Measurements from ENCODE around the gene OLFM1.
"Not testable (repeated sequence)": the region's sequence is repeated elsewhere in the genome, so short reads cannot be mapped to it uniquely, and the experiment has no call there.

Gene OLFM1

DNA sequence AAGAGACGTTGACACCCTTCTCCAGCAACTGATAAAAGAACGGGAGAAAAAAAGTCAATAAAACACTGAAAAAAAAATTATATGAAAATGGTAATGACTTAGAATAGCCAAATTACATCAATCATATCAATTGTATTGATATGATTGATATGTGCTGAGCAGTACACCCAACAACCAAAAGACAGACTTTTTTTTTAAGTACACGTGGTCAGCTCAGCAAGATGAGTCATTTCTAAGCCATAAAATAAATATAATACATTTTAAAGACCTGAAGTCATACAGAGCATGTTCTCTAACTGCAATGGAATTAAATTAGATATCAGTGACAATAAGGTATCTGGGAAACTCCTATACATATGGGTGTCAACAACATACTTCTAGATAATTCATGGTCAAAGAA is 30.9 kb upstream of the OLFM1 start:
- H3K4me3 ChIP-seq (ENCODE audit: control insufficient read depth, low read depth, low read length) = no peak overlapping the region
- peak; percentile 6 for DNase-seq (ENCODE audit: low read depth)
- TF ChIP-seq, protein P1, sequence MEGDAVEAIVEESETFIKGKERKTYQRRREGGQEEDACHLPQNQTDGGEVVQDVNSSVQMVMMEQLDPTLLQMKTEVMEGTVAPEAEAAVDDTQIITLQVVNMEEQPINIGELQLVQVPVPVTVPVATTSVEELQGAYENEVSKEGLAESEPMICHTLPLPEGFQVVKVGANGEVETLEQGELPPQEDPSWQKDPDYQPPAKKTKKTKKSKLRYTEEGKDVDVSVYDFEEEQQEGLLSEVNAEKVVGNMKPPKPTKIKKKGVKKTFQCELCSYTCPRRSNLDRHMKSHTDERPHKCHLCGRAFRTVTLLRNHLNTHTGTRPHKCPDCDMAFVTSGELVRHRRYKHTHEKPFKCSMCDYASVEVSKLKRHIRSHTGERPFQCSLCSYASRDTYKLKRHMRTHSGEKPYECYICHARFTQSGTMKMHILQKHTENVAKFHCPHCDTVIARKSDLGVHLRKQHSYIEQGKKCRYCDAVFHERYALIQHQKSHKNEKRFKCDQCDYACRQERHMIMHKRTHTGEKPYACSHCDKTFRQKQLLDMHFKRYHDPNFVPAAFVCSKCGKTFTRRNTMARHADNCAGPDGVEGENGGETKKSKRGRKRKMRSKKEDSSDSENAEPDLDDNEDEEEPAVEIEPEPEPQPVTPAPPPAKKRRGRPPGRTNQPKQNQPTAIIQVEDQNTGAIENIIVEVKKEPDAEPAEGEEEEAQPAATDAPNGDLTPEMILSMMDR (conservative IDR thresholded peaks at IDR 0.05; ENCODE audit: control insufficient read depth, insufficient read depth, low read depth, low read length) = no peak

DNA sequence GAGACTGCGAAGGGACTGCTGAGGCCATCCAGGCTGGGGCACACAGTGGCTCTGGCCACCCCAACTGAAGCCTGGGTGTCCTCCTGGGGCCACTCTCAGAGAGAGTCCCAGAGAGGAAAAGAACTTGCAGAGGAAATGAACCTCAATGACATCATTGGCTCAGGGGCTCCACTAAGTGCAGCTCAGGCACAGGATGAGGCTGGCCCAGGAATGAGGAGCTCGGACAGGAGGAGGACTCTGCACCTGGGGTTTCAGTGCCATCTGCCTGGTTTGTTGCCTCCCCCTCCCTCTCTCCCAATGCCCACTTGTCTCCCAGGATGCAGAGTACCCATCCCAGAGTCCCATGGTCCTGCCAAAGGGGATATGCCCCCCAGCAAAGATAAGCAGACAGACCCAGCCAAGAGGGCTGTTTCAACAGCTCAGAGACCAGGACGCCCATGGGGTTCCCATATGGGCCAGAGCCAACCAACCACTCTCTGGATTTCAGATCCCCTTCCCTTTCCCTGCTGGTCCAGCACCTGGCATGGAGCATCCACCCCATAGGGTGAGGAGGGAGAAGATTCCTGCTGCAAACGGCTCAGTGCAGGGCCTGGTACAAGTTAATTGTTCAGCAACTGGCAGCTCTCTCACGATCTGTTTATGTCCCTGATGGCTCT is 26.9 kb upstream of the OLFM1 start:
- TF ChIP-seq, protein P1 (conservative IDR thresholded peaks at IDR 0.05; ENCODE audit: control insufficient read depth, insufficient read depth, low read depth, low read length) = no peak
- DNase-seq (ENCODE audit: low read depth) = no peak
- no peak overlapping the region for H3K4me3 ChIP-seq (ENCODE audit: control insufficient read depth, low read depth, low read length)

DNA sequence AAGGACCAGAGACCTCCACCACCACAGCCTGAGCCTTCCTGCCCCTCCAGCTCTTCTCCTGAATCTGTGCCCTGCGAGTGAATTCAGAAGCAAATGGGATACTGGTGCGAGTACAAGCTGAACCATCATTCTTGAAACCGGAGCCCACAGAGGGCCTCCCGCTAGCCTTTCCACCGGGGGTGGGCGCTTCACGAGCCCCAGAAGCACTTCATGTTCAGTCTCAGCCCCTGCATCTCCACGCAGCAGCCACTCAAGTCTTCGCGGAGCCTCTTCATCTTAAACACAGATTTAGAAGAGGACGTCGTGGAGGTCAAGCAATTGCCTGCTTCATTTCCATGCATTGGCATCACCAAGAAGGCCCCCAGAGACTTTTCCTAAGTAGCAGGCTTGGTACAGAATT is 26.0 kb upstream of the OLFM1 start:
- TF ChIP-seq, protein P1 (conservative IDR thresholded peaks at IDR 0.05; ENCODE audit: control insufficient read depth, insufficient read depth, low read depth, low read length) = no peak
- H3K4me3 ChIP-seq (ENCODE audit: control insufficient read depth, low read depth, low read length) = no peak overlapping the region
- DNase-seq (ENCODE audit: low read depth) = no peak

DNA sequence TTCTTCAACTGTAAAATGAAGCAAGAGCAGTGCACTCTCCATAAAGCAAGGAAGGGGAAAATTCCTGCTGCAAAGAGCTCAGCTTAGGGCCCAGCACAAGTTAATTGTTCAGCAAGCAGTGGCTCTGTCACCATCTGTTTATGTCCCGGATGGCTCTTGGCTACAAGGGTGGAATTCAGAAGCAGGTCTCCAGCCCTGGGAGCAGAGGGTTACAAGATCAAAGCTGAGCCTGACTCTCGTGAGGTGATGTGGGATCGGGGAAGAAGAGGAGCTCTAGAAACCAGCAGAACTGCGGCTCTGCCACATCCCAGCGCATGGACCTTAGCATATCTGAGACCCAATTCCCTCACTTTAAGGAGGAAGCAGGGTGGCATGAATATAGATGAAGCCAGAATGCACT is 25.2 kb upstream of the OLFM1 start:
- H3K4me3 ChIP-seq (ENCODE audit: control insufficient read depth, low read depth, low read length) = no peak overlapping the region
- no peak for DNase-seq (ENCODE audit: low read depth)
- TF ChIP-seq, protein P1 (conservative IDR thresholded peaks at IDR 0.05; ENCODE audit: control insufficient read depth, insufficient read depth, low read depth, low read length) = no peak

DNA sequence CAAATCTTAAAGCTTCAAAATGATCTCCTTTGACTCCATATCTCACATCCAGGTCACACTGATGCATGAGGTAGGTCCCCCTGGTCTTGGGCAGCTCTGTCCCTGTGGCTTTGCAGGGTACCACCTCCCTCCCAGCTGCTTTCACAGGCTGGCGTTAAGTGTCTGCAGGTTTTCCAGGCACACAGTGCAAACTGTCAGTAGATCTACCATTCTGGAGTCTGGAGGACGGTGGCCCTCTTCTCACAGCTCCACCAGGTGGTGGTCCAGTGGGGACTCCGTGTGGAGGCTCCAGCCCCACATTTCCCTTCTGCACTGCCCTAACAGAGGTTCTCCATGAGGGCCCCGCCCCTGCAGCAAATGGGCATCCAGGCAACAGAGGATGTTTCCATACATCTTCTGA is 24.0 kb upstream of the OLFM1 start:
- H3K4me3 ChIP-seq (ENCODE audit: control insufficient read depth, low read depth, low read length); DNase-seq (ENCODE audit: low read depth): not testable (repeated sequence)

DNA sequence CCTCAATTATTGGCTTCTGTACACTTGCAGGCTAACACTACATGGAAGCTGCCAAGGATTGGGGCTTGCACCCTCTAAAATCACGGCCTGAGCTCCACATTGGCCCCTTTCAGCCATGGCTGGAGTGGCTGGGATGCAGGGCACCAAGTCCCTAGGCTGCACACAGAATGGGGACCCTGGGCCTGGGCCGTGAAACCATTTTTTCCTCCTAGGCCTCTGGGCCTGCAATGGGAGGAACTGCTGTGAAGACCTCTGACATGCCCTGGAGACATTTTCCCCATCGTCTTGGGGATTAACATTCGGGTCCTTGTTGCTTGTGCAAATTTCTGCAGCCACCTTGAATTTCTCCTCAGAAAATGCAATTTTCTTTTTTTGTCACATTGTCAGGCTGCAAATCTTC is 23.6 kb upstream of the OLFM1 start:
- H3K4me3 ChIP-seq (ENCODE audit: control insufficient read depth, low read depth, low read length); DNase-seq (ENCODE audit: low read depth): not testable (repeated sequence)

DNA sequence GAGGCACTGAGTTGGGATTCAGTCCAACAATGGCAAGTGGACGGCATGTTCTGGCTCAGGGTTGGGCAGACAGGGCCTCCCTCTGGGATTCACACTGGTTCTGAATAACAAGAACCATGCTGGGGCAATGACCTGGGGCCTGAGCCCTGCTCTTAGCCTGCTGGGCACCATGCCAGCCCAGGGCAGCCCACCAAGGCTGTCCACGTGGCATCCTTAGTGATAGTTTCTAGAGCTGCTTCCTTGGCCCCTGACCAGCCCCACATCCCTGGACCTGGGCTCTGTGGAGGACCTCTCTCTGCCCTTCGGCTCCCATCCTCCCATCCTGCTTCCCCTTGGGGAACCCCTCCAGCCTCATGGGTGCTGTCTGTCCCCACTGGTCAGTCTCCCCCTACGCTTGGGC is 22.3 kb upstream of the OLFM1 start:
- no peak overlapping the region for H3K4me3 ChIP-seq (ENCODE audit: control insufficient read depth, low read depth, low read length)
- TF ChIP-seq, protein P1 (conservative IDR thresholded peaks at IDR 0.05; ENCODE audit: control insufficient read depth, insufficient read depth, low read depth, low read length) = no peak
- no peak for DNase-seq (ENCODE audit: low read depth)

DNA sequence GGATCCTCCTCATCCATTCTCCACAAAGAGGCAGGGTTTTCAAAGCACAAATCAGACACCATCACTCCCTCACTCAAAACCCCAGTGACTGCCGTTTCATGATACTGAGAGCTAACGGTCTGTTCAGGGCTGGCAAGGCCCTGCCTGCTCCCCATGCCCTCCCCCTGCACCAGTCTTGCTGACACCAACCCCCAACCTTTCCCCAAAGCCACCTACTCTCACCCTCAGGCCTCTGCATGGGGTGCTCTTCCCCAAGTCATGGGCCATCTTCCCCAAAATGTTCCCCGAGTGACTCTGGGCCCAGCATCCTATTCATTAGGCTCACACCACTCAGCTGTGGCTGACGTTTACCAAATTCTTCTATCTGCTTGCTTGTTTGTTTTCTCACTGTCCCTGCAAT is 21.7 kb upstream of the OLFM1 start:
- no peak overlapping the region for H3K4me3 ChIP-seq (ENCODE audit: control insufficient read depth, low read depth, low read length)
- TF ChIP-seq, protein P1 (conservative IDR thresholded peaks at IDR 0.05; ENCODE audit: control insufficient read depth, insufficient read depth, low read depth, low read length) = no peak
- no peak for DNase-seq (ENCODE audit: low read depth)
